ENCODE data around the gene ZNF837. TPM values are rescaled to one million over a fixed set of nuclear protein-coding genes. Genes with fewer than 3 reads are reported as not detected.

The ZNF837 gene
- polyA plus RNA-seq, 3 donors from 2014 or later, result 1.2 to 3.6 (median 1.4) TPM

- H3K36me3 Mint-ChIP-seq, result no peaks in the 10 kb centered on the region
Measured at GRCh38 chr19:58400916-58401839, 20.3 kb upstream of the ZNF837 start.

DNA sequence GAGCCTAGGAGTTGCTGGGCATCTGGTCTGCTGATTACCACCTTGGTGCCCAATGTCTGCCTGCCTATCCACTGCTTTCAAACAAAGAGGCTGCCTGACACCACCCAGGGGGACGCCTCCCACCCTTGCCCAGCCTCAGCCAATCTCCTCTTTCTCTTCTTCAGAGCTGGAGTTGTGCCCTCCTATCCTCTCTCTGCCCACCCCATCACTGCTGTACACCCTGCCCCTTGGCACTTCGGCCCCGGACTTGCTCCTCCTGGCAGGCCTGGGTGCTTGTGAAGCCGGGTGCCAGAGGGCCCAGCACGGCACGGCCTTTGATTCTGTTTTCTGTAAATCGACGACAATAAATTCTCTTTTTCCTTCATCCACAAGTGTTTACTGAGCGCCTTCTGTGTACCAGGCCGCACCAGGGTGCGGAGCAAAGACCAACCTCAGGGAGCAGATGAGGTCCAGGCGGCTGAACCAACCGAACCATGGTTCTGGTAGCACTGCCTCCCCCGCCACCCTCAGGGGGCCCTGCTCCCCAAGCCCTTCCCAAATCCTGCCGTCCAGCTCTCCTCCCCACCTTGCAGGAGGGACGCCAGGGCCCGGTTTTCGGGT lies 19.6 kb upstream of the ZNF837 start:
- H3K36me3 Mint-ChIP-seq, result peaks cover 0 to 4% (median 0%) of the 10 kb centered on the region in 3 donors
- no peaks in the 10 kb centered on the region for H3K9me3 Mint-ChIP-seq
- H3K27ac Mint-ChIP-seq, result peak overlapping the region in 4 of 6 donors; percentile 90 to 96 (median 94)
- H3K4me1 Mint-ChIP-seq, result peaks cover 10 to 15% of the 10 kb centered on the region in 2 donors
- no peak for DNase-seq
- H3K27me3 Mint-ChIP-seq (ENCODE audit: low read depth in 3 of 3), result peaks cover 10 to 12% (median 12%) of the 10 kb centered on the region in 3 donors
- H3K4me3 Mint-ChIP-seq, result peak overlapping the region; percentile 42 to 93 (median 89)

More at GRCh38 chr19:58400916-58401839, 20.3 kb upstream of the ZNF837 start:
- peak overlapping the region; percentile 86 to 93 (median 89) for H3K4me3 Mint-ChIP-seq
- H3K9me3 Mint-ChIP-seq, result no peaks in the 10 kb centered on the region
- H3K4me1 Mint-ChIP-seq, result peaks cover 10 to 15% of the 10 kb centered on the region in 2 donors
- DNase-seq, result peak; percentile 98 to 99 (median 99)
- peak overlapping the region; percentile 85 to 96 (median 94) for H3K27ac Mint-ChIP-seq
- H3K27me3 Mint-ChIP-seq (ENCODE audit: low read depth in 3 of 3), result peaks cover 10 to 12% (median 12%) of the 10 kb centered on the region in 3 donors

GRCh38 chr19:58399903-58400302 lies 19.1 kb upstream of the ZNF837 start:
- Mint-ChIP-seq H3K4me3 (peak overlapping the region in 4 of 5 donors; percentile 25 to 63 (median 44)), H3K27me3 (ENCODE audit: low read depth in 3 of 3) (peaks cover 10 to 13% (median 12%) of the 10 kb centered on the region in 3 donors), H3K4me1 (peaks cover 10 to 15% of the 10 kb centered on the region in 2 donors), H3K36me3 (peaks cover 0 to 5% (median under 1%) of the 10 kb centered on the region in 3 donors), H3K27ac (peak overlapping the region in 2 of 6 donors; percentile 2 to 45), H3K9me3 (no peaks in the 10 kb centered on the region)
- no peak for DNase-seq

DNA sequence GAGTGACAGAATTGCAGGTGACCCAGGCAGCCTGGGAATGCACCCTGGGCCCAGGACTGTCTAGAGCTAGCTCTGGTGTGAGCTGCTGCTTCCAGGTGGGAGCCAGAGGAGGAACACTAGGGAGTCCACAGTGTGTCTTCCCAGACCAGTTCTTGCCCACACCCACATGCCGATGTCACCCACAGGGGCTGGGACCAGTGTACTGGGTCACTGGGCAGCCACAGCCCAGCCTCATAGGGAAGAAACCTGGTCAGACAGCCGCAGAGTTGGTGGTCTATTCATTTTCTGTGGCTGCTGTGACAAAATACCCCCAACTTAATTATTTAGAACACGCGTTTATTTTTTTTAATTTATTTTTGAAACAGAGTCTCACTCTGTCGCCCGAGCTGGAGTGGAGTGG lies 17.7 kb upstream of the ZNF837 start:
- no peak overlapping the region for H3K4me3 Mint-ChIP-seq
- peaks cover 10 to 17% of the 10 kb centered on the region in 2 donors for H3K4me1 Mint-ChIP-seq
- no peaks in the 10 kb centered on the region for H3K9me3 Mint-ChIP-seq
- no peak overlapping the region for H3K27ac Mint-ChIP-seq
- peaks cover 10 to 15% (median 14%) of the 10 kb centered on the region in 3 donors for H3K27me3 Mint-ChIP-seq (ENCODE audit: low read depth in 3 of 3)
- H3K36me3 Mint-ChIP-seq, result peaks cover 8 to 17% (median 13%) of the 10 kb centered on the region in 3 donors
- no peak for DNase-seq

DNA sequence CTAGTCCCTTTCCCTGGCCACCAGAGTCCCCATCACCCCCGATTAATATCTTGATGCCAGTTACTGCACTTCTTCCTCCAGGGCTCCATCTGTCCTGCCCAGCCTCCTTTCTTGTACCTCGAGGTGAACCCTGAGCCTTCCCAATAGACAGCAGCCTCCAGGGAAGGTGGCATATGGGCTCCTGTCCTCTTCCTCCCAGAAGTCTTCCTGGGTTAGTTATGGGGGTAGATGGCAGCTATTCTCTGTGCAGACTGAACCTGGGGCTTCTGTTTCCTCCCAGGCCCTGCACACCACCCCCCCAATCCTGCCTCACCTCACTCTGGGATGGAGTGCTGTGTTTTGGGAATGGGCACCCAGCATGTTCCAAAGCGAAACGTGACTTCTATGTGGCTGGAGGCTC lies 17.3 kb upstream of the ZNF837 start:
- DNase-seq, result no peak
- Mint-ChIP-seq H3K9me3 (no peaks in the 10 kb centered on the region), H3K36me3 (peaks cover 10 to 20% (median 15%) of the 10 kb centered on the region in 3 donors), H3K4me1 (peaks cover 10 to 17% of the 10 kb centered on the region in 2 donors), H3K27ac (no peak overlapping the region), H3K27me3 (ENCODE audit: low read depth in 3 of 3) (peaks cover 10 to 15% (median 14%) of the 10 kb centered on the region in 3 donors), H3K4me3 (no peak overlapping the region)

DNA sequence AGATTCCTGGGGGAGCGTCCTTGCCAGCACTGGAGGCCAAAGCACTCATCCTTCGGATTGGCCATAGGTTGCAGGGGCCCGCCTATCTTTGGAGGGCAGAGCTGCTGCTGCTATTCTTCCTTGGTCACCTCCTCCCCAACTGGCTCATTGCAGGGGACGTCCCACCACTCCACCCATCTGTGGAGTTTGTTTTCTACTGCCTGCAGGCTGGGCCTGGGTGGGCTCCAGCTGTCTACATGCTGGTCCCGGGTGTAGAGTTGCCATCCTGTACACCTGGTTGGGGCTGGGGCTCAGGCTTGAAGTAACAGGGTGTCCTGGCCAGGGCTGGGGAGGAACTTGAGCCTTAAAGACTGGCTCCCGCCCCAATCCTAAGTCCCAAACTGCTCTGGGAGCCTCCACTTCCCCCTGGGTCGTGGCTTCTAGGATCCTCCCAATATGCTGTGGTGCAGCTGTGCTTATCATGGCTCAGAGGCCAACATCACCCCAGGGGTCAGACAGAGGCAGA lies 16.8 kb upstream of the ZNF837 start:
- H3K4me3 Mint-ChIP-seq, result no peak overlapping the region
- DNase-seq, result no peak
- peaks cover 10 to 17% of the 10 kb centered on the region in 2 donors for H3K4me1 Mint-ChIP-seq
- H3K36me3 Mint-ChIP-seq, result peaks cover 10 to 24% (median 15%) of the 10 kb centered on the region in 3 donors
- no peak overlapping the region for H3K27ac Mint-ChIP-seq
- peaks cover 12 to 15% (median 14%) of the 10 kb centered on the region in 3 donors for H3K27me3 Mint-ChIP-seq (ENCODE audit: low read depth in 3 of 3)
- H3K9me3 Mint-ChIP-seq, result no peaks in the 10 kb centered on the region

DNA sequence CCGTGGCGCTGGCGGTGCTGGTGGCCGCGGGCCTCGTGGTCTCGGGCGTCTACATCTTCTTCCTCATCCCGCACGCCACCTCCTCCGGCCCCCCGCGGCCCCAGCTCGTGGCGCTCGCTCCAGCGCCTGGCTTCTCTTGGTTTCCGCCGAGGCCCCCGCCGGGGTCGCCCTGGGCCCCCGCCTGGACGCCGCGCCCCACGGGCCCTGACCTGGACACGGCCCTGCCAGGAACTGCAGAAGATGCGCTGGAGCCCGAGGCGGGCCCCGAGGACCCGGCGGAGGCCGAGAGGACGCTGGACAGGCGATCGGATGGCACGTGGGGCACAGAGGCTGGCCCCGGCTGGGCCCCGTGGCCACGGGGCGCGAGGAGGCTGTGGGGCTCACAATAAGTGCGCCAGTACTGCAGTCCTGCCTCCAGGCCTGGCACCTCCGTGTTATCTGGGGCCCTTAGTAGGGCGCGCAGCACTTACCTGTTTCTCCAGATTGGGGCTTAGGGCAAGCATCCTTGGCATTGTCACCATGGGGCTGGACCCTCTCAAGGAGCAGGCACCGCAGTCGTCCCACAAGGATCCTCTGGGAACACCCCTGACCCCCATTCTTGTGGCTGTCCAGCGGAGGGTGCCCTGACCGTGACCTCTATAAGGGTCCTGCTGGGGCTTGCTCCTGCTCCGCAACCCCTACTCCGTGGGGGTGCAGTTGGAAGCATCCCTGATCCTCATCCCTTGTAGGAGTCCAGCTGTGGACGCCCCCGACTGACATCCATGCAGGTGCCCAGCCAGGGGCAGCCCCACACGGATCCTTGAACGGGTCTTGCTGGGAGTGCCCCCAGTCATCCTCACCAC lies 16.1 kb upstream of the ZNF837 start:
- peaks cover 12 to 15% (median 14%) of the 10 kb centered on the region in 3 donors for H3K27me3 Mint-ChIP-seq (ENCODE audit: low read depth in 3 of 3)
- no peaks in the 10 kb centered on the region for H3K9me3 Mint-ChIP-seq
- H3K27ac Mint-ChIP-seq, result no peak overlapping the region
- peaks cover 10 to 16% of the 10 kb centered on the region in 2 donors for H3K4me1 Mint-ChIP-seq
- no peak for DNase-seq
- H3K36me3 Mint-ChIP-seq, result peaks cover 10 to 24% (median 15%) of the 10 kb centered on the region in 3 donors
- peak overlapping the region in 1 of 5 donors; percentile 5 for H3K4me3 Mint-ChIP-seq

GRCh38 chr19:58395979-58396627 lies 15.3 kb upstream of the ZNF837 start:
- Mint-ChIP-seq H3K27ac (no peak overlapping the region), H3K4me3 (no peak overlapping the region), H3K27me3 (ENCODE audit: low read depth in 3 of 3) (peaks cover 8 to 11% (median 11%) of the 10 kb centered on the region in 3 donors), H3K4me1 (peaks cover 4 to 12% of the 10 kb centered on the region in 2 donors), H3K36me3 (peaks cover 10 to 24% (median 15%) of the 10 kb centered on the region in 3 donors), H3K9me3 (no peaks in the 10 kb centered on the region)
- DNase-seq, result no peak

GRCh38 chr19:58395220-58395978 lies 14.6 kb upstream of the ZNF837 start, which contains the start of gene RNF225:
TSS of gene RNF225 (plus strand) at chr19:58395656. CDS start at chr19:58396090, 434 bp downstream.
- peaks cover 7 to 10% (median 9%) of the 10 kb centered on the region in 3 donors for H3K27me3 Mint-ChIP-seq (ENCODE audit: low read depth in 3 of 3)
- H3K9me3 Mint-ChIP-seq, result no peaks in the 10 kb centered on the region
- H3K4me1 Mint-ChIP-seq, result peaks cover 7 to 8% of the 10 kb centered on the region in 2 donors
- DNase-seq, result no peak
- no peak within 1 kb of the TSS for H3K27ac Mint-ChIP-seq
- no peak within 1 kb of the TSS for H3K4me3 Mint-ChIP-seq
- peaks cover 14 to 29% (median 19%) of the 10 kb centered on the region in 3 donors for H3K36me3 Mint-ChIP-seq

DNA sequence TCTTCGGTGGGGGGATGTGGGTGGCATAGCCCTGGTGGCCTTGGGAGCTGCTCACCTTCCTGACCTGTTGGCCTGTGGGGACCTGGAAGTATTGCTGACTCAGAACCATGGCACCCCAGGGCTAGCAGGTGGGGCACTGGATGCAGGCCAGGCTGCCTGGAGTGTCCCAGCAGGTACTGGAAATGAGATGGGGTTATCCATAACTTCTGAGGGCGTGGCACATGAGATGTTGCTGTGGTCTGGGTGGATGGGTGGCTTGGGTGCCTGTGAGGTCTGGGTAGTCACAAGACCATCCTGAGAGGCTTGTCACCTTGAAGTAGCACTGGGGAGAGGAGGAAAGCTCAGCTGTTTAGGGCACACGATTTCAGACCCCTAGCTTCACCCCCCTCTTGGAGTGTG lies 14.0 kb upstream of the ZNF837 start:
- H3K36me3 Mint-ChIP-seq, result peaks cover 14 to 29% (median 19%) of the 10 kb centered on the region in 3 donors
- H3K27me3 Mint-ChIP-seq (ENCODE audit: low read depth in 3 of 3), result peaks cover 7 to 10% (median 9%) of the 10 kb centered on the region in 3 donors
- H3K4me3 Mint-ChIP-seq, result no peak overlapping the region
- H3K9me3 Mint-ChIP-seq, result no peaks in the 10 kb centered on the region
- H3K4me1 Mint-ChIP-seq, result peaks cover 5 to 7% of the 10 kb centered on the region in 2 donors
- DNase-seq, result no peak
- H3K27ac Mint-ChIP-seq, result no peak overlapping the region

- Mint-ChIP-seq H3K27me3 (ENCODE audit: low read depth in 3 of 3) (peaks cover 3 to 10% (median 10%) of the 10 kb centered on the region in 3 donors), H3K27ac (no peak overlapping the region), H3K4me3 (no peak overlapping the region), H3K4me1 (peaks cover 10 to 15% of the 10 kb centered on the region in 2 donors), H3K9me3 (no peaks in the 10 kb centered on the region), H3K36me3 (peaks cover 22 to 36% (median 26%) of the 10 kb centered on the region in 3 donors)
- DNase-seq, result no peak
Measured at GRCh38 chr19:58393725-58394033, 12.8 kb upstream of the ZNF837 start.
